ENCODE measurements around the gene CROCC. TPM values are rescaled to one million over a fixed set of nuclear protein-coding genes. Genes with fewer than 3 reads are reported as not detected.
A peak's percentile ranks its signal among the peaks of the same experiment; 100 is the strongest.

CROCC gene
- total RNA-seq, 1 donor from 2014 or later, result 34.5 TPM

DNA sequence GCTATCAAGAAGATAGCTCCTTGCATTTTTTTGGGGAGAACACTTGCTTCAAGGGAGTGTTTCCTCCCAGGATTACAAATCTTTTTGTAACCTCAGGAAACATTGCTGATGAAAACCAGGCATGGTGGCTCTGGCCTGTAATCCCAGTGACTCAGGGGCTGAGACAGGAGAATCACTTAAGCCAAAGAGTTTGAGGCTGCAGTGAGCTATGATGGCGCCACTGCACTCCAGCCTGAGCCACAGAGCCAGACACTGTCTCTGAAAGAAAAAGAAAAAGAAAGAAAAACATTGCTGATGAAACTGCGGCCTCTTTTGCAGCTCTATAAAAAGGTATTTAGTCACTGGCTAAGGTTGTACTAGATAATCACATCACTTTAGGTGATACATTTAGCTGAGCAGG is 18.7 kb upstream of the CROCC start:
- Mint-ChIP-seq H3K4me3 (ENCODE audit: unreplicated experiment) (no peak overlapping the region), H3K4me1 (ENCODE audit: unreplicated experiment) (peaks cover 17% of the 10 kb centered on the region), H3K27ac (ENCODE audit: unreplicated experiment) (no peak overlapping the region)

DNA sequence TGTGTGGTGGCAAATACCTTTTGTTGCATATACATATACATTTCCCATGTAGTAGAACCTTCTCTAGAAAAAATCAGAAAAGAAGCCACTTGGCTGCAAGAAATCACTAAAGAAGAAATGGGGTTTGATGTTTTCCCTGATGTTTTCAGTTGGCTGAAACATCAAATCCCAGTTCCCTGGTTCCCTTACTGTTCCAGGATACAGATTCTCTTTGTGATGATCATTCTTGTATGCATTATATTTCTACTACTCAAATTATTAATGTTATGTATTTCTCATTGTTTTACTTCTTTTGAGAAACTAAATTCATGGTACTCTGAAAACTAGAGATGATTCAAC is 18.3 kb upstream of the CROCC start:
- Mint-ChIP-seq H3K36me3 (ENCODE audit: unreplicated experiment) (no peaks in the 10 kb centered on the region), H3K27me3 (ENCODE audit: unreplicated experiment) (no peaks in the 10 kb centered on the region), H3K4me3 (ENCODE audit: unreplicated experiment) (no peak overlapping the region), H3K27ac (ENCODE audit: unreplicated experiment) (no peak overlapping the region), H3K4me1 (ENCODE audit: unreplicated experiment) (peaks cover 16% of the 10 kb centered on the region), H3K9me3 (ENCODE audit: unreplicated experiment) (no peaks in the 10 kb centered on the region)
- DNase-seq (ENCODE audit: extremely low spot score, unreplicated experiment), result no peak
- TF ChIP-seq, protein P1, sequence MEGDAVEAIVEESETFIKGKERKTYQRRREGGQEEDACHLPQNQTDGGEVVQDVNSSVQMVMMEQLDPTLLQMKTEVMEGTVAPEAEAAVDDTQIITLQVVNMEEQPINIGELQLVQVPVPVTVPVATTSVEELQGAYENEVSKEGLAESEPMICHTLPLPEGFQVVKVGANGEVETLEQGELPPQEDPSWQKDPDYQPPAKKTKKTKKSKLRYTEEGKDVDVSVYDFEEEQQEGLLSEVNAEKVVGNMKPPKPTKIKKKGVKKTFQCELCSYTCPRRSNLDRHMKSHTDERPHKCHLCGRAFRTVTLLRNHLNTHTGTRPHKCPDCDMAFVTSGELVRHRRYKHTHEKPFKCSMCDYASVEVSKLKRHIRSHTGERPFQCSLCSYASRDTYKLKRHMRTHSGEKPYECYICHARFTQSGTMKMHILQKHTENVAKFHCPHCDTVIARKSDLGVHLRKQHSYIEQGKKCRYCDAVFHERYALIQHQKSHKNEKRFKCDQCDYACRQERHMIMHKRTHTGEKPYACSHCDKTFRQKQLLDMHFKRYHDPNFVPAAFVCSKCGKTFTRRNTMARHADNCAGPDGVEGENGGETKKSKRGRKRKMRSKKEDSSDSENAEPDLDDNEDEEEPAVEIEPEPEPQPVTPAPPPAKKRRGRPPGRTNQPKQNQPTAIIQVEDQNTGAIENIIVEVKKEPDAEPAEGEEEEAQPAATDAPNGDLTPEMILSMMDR (IDR thresholded peaks at IDR 0.05), result no peak

More for the DNA sequence above, 18.7 kb upstream of the CROCC start:
- H3K27me3 Mint-ChIP-seq (ENCODE audit: unreplicated experiment), result no peaks in the 10 kb centered on the region
- no peaks in the 10 kb centered on the region for H3K9me3 Mint-ChIP-seq (ENCODE audit: unreplicated experiment)
- no peak for DNase-seq (ENCODE audit: extremely low spot score, unreplicated experiment)
- H3K36me3 Mint-ChIP-seq (ENCODE audit: unreplicated experiment), result no peaks in the 10 kb centered on the region
- TF ChIP-seq, protein P1 (IDR thresholded peaks at IDR 0.05), result no peak

GRCh38 chr1:16904560-16905109 is 17.1 kb upstream of the CROCC start:
- peaks cover 16% of the 10 kb centered on the region for H3K4me1 Mint-ChIP-seq (ENCODE audit: unreplicated experiment)
- no peak overlapping the region for H3K27ac Mint-ChIP-seq (ENCODE audit: unreplicated experiment)
- H3K36me3 Mint-ChIP-seq (ENCODE audit: unreplicated experiment), result no peaks in the 10 kb centered on the region
- no peaks in the 10 kb centered on the region for H3K9me3 Mint-ChIP-seq (ENCODE audit: unreplicated experiment)
- TF ChIP-seq, protein P1 (IDR thresholded peaks at IDR 0.05), result no peak
- DNase-seq (ENCODE audit: extremely low spot score, unreplicated experiment), result peak; percentile 97
- no peaks in the 10 kb centered on the region for H3K27me3 Mint-ChIP-seq (ENCODE audit: unreplicated experiment)
- H3K4me3 Mint-ChIP-seq (ENCODE audit: unreplicated experiment), result no peak overlapping the region

GRCh38 chr1:16905110-16905867 is 16.4 kb upstream of the CROCC start:
- Mint-ChIP-seq H3K9me3 (ENCODE audit: unreplicated experiment) (no peaks in the 10 kb centered on the region), H3K27ac (ENCODE audit: unreplicated experiment) (no peak overlapping the region), H3K4me3 (ENCODE audit: unreplicated experiment) (no peak overlapping the region), H3K27me3 (ENCODE audit: unreplicated experiment) (no peaks in the 10 kb centered on the region), H3K36me3 (ENCODE audit: unreplicated experiment) (no peaks in the 10 kb centered on the region), H3K4me1 (ENCODE audit: unreplicated experiment) (peaks cover 16% of the 10 kb centered on the region)
- TF ChIP-seq, protein P1 (IDR thresholded peaks at IDR 0.05), result no peak
- DNase-seq (ENCODE audit: extremely low spot score, unreplicated experiment), result no peak

DNA sequence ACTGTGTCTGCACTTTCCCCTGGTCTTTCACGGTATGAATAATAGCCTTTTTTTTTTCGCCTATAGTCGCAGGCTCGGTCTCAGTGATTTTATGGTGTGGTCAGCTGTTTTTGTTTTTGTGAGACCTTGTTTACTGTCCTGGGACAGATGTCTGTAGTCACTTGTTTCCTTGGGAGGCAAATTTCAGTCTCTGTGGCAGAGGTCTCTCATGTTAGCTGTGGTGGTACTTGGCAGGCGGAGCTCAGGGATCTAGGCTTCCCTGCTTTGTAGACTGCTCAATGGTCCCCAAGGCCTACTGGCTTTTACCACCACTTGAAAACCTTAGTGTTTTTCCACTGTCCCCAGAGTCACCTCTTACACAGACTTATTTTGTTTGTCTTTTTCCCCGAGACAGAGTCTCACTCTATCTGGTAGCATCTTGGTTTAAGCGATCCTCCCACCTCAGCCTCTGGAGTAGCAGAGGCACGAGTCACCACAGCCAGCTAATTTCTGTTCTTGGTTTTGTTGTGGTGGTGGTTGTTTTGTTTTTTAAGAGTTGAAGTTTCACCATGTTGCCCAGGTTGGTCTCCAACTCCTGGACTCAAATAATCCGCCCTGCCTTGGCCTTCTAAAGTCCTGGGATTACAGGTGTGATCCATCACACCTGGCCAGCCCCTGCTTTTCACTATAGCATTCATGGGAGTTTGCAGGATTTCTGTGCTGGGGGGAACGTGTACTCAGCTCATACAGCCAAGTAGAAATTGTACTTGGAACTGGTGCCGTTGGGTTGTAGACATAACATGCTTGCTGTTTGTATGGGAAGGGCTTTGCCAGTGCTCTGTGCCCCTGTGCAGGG is 15.6 kb upstream of the CROCC start:
- no peaks in the 10 kb centered on the region for H3K27me3 Mint-ChIP-seq (ENCODE audit: unreplicated experiment)

More for the DNA sequence above, 15.6 kb upstream of the CROCC start:
- Mint-ChIP-seq H3K4me3 (ENCODE audit: unreplicated experiment) (no peak overlapping the region), H3K36me3 (ENCODE audit: unreplicated experiment) (no peaks in the 10 kb centered on the region), H3K9me3 (ENCODE audit: unreplicated experiment) (no peaks in the 10 kb centered on the region), H3K4me1 (ENCODE audit: unreplicated experiment) (peaks cover 16% of the 10 kb centered on the region), H3K27ac (ENCODE audit: unreplicated experiment) (no peak overlapping the region)
- DNase-seq (ENCODE audit: extremely low spot score, unreplicated experiment), result no peak
- TF ChIP-seq, protein P1 (IDR thresholded peaks at IDR 0.05), result no peak
